Keratinocyte (primary cell): ENCODE data around the gene ARNT2. TPM values are rescaled to one million over a fixed set of nuclear protein-coding genes. Genes with fewer than 3 reads are reported as not detected.

Experiments
- DNase-seq: peaks from one replicate; pipeline ENCODE4 v3.0.0-alpha.2; 2011; ENCODE audit warnings: low read depth, missing footprints, low spot score
- FAIRE-seq: peaks from 2 replicates; lab custom pipeline; 2011; peaks lifted over from hg19 to GRCh38; lab: Jason Lieb, UNC
- H2AFZ ChIP-seq: 2 replicates; pipeline ENCODE4 v1.6.0; 2012; ENCODE audit warnings: low read length, control low read depth, inconsistent platforms; ENCODE audit not compliant: control insufficient read depth
- H3K27ac ChIP-seq: 2 replicates; pipeline ENCODE4 v1.5.1; 2011; ENCODE audit warnings: low read length; ENCODE audit not compliant: control insufficient read depth, insufficient read depth
- H3K27me3 ChIP-seq: 3 replicates; pipeline ENCODE4 v1.6.0; 2011; ENCODE audit warnings: low read length; ENCODE audit not compliant: control insufficient read depth, insufficient read depth; ENCODE audit errors: extremely low read depth
- H3K36me3 ChIP-seq, 2 experiments: 2 replicates in 1 of 2; 3 replicates in 1 of 2; pipeline ENCODE4 v1.5.1; 2011; ENCODE audit warnings: low read length in 2 of 2, mild to moderate bottlenecking in 1 of 2; ENCODE audit not compliant: control insufficient read depth in 2 of 2, insufficient read depth in 2 of 2; ENCODE audit errors: extremely low read depth in 1 of 2
- H3K4me1 ChIP-seq: 3 replicates; pipeline ENCODE4 v1.5.1; 2011; ENCODE audit warnings: low read length; ENCODE audit not compliant: control insufficient read depth, insufficient read depth; ENCODE audit errors: extremely low read depth
- H3K4me2 ChIP-seq: 3 replicates; pipeline ENCODE4 v1.6.0; 2011; ENCODE audit warnings: low read depth, low read length; ENCODE audit not compliant: control insufficient read depth, insufficient read depth; ENCODE audit errors: extremely low read depth
- H3K4me3 ChIP-seq, 3 experiments: fragments of 200-600 bp in 1 of 3; sonication (generic) in 1 of 3; 2 replicates in 2 of 3; 3 replicates in 1 of 3; pipeline ENCODE4 v1.5.1; 2011 to 2016; ENCODE audit warnings: low read length in 3 of 3, mild to moderate bottlenecking in 3 of 3, control low read depth in 2 of 3, inconsistent platforms in 1 of 3, low read depth in 1 of 3, mixed read lengths in 1 of 3, mixed run types in 1 of 3, moderate library complexity in 1 of 3; ENCODE audit not compliant: control insufficient read depth in 2 of 3, insufficient read depth in 2 of 3; ENCODE audit errors: extremely low read depth in 1 of 3
- H3K79me2 ChIP-seq: 2 replicates; pipeline ENCODE4 v1.6.0; 2012; ENCODE audit warnings: low read length; ENCODE audit not compliant: control insufficient read depth, insufficient read depth
- H3K9ac ChIP-seq: 3 replicates; pipeline ENCODE4 v1.6.0; 2011; ENCODE audit warnings: low read length; ENCODE audit not compliant: control insufficient read depth, insufficient read depth; ENCODE audit errors: extremely low read depth
- H3K9me1 ChIP-seq: 3 replicates; pipeline ENCODE4 v1.6.0; 2011; ENCODE audit warnings: low read length; ENCODE audit not compliant: control insufficient read depth, insufficient read depth; ENCODE audit errors: extremely low read depth
- H3K9me3 ChIP-seq: 2 replicates; pipeline ENCODE4 v1.5.1; 2012; ENCODE audit warnings: low read depth, low read length; ENCODE audit not compliant: control insufficient read depth
- H4K20me1 ChIP-seq: 3 replicates; pipeline ENCODE4 v1.6.0; 2011; ENCODE audit warnings: low read length; ENCODE audit not compliant: control insufficient read depth, insufficient read depth; ENCODE audit errors: extremely low read depth
- CTCF ChIP-seq, 3 experiments: IDR thresholded peaks in 1 of 3; conservative IDR thresholded peaks in 1 of 3; optimal IDR thresholded peaks in 1 of 3; 2 replicates in 2 of 3; 3 replicates in 1 of 3; pipeline versions ENCODE3 to v1.5.1; 2011; ENCODE audit warnings: low read length in 3 of 3, mild to moderate bottlenecking in 3 of 3, moderate library complexity in 2 of 3, control low read depth in 1 of 3, inconsistent platforms in 1 of 3; ENCODE audit not compliant: insufficient read depth in 2 of 3; ENCODE audit errors: extremely low read depth in 1 of 3
- EZH2 ChIP-seq: IDR thresholded peaks from one replicate; pipeline ENCODE4 v1.6.1; 2012; ENCODE audit warnings: inconsistent platforms, mild to moderate bottlenecking, low read length, moderate library complexity
- dilution Hi-C: fragments of 300-500 bp; cut with MboI; formaldehyde crosslinking; loops from one replicate; pipeline ENCODE4 v1.7.0; 2020; ENCODE audit warnings: low sequenced_read_pairs; ENCODE audit not compliant: extremely low pct_ligation_motif_present
- polyA plus RNA-seq, 5 experiments: library from polyadenylated mRNA; depleted of rRNA in 3 of 5; stranded (reverse) in 3 of 5; stranded (forward) in 1 of 5; unstranded in 1 of 5; fragments of >200 nt; gene quantifications; 1 replicate in 1 of 5; 2 replicates in 3 of 5; 3 replicates in 1 of 5; pipeline versions ENCODE4 v1.2.1 to v1.2.3, GENCODE V29; 2011 to 2012; ENCODE audit warnings: missing spikeins in 2 of 5, low read depth in 1 of 5, low replicate concordance in 1 of 5

The ARNT2 gene
- polyA plus RNA-seq, 1 donor (not counting 4 experiments of a cell fraction or from before 2014, with no cell fraction given), result 0.16 TPM

GRCh38 chr15:80554560-80554959 lies 150.4 kb downstream of the ARNT2 start:
- Histone ChIP-seq H3K9ac (no peak overlapping the region), H3K4me1 (peaks cover 17% of the 10 kb centered on the region), H4K20me1 (no peaks in the 10 kb centered on the region), H2AFZ (no peak overlapping the region), H3K79me2 (no peaks in the 10 kb centered on the region), H3K27me3 (no peaks in the 10 kb centered on the region), H3K4me2 (no peak overlapping the region), H3K36me3 (no peaks in the 10 kb centered on the region), H3K9me3 (no peaks in the 10 kb centered on the region), H3K27ac (no peak overlapping the region), H3K4me3 (no peak overlapping the region), H3K9me1 (no peaks in the 10 kb centered on the region)
- FAIRE-seq (no peak), DNase-seq (no peak)
- dilution Hi-C loops, result no loop called here
- TF ChIP-seq EZH2 (no peak), CTCF (optimal IDR thresholded peaks at IDR 0.05 in 1 of 3, IDR thresholded peaks at IDR 0.05 in 1 of 3, conservative IDR thresholded peaks at IDR 0.05 in 1 of 3; ENCODE audit: extremely low read depth in 1 of 3, insufficient read depth in 2 of 3, low read length in 3 of 3) (no peak)

- no peak overlapping the region for H3K4me2 ChIP-seq
- no peaks in the 10 kb centered on the region for H3K36me3 ChIP-seq
- no peaks in the 10 kb centered on the region for H3K9me3 ChIP-seq
- DNase-seq (no peak), FAIRE-seq (no peak)
- TF ChIP-seq EZH2, result no peak
- TF ChIP-seq CTCF (optimal IDR thresholded peaks at IDR 0.05 in 1 of 3, IDR thresholded peaks at IDR 0.05 in 1 of 3, conservative IDR thresholded peaks at IDR 0.05 in 1 of 3; ENCODE audit: extremely low read depth in 1 of 3, insufficient read depth in 2 of 3, low read length in 3 of 3), result no peak
- no peak overlapping the region for H3K4me3 ChIP-seq
- H4K20me1 ChIP-seq, result no peaks in the 10 kb centered on the region
- no peak overlapping the region for H3K27ac ChIP-seq
- H3K9ac ChIP-seq, result no peak overlapping the region
- H3K27me3 ChIP-seq, result no peaks in the 10 kb centered on the region
- H3K9me1 ChIP-seq, result no peaks in the 10 kb centered on the region
- H3K79me2 ChIP-seq, result no peaks in the 10 kb centered on the region
- dilution Hi-C loops, result no loop called here
- no peak overlapping the region for H2AFZ ChIP-seq
- H3K4me1 ChIP-seq, result no peaks in the 10 kb centered on the region
These were observed 152.6 kb downstream of the ARNT2 start for GRCh38 chr15:80556694-80557367.
